Ishikawa (cell line): ENCODE data around the gene MYL12B.

ENCODE experiments used
- NFIC ChIP-seq: IDR thresholded peaks from 2 replicates; pipeline ENCODE4 v1.6.1; 2012
- RAD21 ChIP-seq: IDR thresholded peaks from 2 replicates; pipeline ENCODE4 v1.6.1; 2012; ENCODE audit warnings: low read depth
- TAF1 ChIP-seq: IDR thresholded peaks from 2 replicates; pipeline ENCODE4 v1.6.1; 2012; ENCODE audit warnings: low read depth, mild to moderate bottlenecking
- TEAD4 ChIP-seq: IDR thresholded peaks from 2 replicates; pipeline ENCODE4 v1.6.1; 2012
- TF ChIP-seq, protein P1 (sequence below): IDR thresholded peaks from 2 replicates; pipeline ENCODE4 v1.6.1; 2012; ENCODE audit warnings: low read depth, mild to moderate bottlenecking
- TF ChIP-seq, protein P2 (sequence below): IDR thresholded peaks from 2 replicates; pipeline ENCODE4 v1.6.1; 2012

DNA sequence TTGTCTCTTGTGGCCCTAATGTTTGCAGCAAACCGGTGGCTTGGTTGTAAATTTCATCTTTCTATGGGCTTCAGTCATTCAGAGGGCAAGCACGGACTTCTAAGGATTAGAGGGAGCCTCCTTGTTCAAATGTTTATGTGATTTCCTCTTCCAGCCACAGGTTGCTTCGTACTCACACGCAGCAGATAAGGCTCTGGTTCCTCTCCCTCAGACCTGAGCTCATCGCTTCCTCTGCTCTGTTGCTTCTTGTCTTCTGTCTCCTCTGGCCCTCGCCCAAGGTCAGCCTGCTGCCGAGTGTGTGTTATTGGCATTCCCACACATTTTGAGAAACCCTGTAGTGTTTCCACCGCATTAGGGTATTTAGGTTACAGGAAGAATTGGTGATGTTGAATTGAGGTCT is 44.0 kb downstream of the MYL12B start:
- TF ChIP-seq NFIC (no peak), RAD21 (no peak), TAF1 (no peak), TEAD4 (no peak)
- TF ChIP-seq, protein P1, sequence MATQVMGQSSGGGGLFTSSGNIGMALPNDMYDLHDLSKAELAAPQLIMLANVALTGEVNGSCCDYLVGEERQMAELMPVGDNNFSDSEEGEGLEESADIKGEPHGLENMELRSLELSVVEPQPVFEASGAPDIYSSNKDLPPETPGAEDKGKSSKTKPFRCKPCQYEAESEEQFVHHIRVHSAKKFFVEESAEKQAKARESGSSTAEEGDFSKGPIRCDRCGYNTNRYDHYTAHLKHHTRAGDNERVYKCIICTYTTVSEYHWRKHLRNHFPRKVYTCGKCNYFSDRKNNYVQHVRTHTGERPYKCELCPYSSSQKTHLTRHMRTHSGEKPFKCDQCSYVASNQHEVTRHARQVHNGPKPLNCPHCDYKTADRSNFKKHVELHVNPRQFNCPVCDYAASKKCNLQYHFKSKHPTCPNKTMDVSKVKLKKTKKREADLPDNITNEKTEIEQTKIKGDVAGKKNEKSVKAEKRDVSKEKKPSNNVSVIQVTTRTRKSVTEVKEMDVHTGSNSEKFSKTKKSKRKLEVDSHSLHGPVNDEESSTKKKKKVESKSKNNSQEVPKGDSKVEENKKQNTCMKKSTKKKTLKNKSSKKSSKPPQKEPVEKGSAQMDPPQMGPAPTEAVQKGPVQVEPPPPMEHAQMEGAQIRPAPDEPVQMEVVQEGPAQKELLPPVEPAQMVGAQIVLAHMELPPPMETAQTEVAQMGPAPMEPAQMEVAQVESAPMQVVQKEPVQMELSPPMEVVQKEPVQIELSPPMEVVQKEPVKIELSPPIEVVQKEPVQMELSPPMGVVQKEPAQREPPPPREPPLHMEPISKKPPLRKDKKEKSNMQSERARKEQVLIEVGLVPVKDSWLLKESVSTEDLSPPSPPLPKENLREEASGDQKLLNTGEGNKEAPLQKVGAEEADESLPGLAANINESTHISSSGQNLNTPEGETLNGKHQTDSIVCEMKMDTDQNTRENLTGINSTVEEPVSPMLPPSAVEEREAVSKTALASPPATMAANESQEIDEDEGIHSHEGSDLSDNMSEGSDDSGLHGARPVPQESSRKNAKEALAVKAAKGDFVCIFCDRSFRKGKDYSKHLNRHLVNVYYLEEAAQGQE: no peak
- TF ChIP-seq, protein P2, sequence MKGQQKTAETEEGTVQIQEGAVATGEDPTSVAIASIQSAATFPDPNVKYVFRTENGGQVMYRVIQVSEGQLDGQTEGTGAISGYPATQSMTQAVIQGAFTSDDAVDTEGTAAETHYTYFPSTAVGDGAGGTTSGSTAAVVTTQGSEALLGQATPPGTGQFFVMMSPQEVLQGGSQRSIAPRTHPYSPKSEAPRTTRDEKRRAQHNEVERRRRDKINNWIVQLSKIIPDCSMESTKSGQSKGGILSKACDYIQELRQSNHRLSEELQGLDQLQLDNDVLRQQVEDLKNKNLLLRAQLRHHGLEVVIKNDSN: no peak
